Right lobe of liver (tissue), 4 donors: Measurements from ENCODE around the gene CYBA.

ENCODE experiments used
- CTCF ChIP-seq, 4 donors: fragments of 200-600 bp in 3 of 4; fragments of 450-650 bp in 1 of 4; IDR thresholded peaks; one replicate each; pipeline versions ENCODE4 v1.5.1 to v1.8.0; 2016 to 2022; ENCODE audit warnings: antibody characterized with exemption in 4 of 4, mild to moderate bottlenecking in 2 of 4
- POLR2A ChIP-seq: fragments of 450-650 bp; IDR thresholded peaks from one replicate; pipeline ENCODE4 v1.6.1; 2017; ENCODE audit warnings: antibody characterized with exemption, mild to moderate bottlenecking
- donor health status: DM: no; HTN: no; CAD: no.
- donor health status: DM: no; HTN: no; CAD: no.
- donor health status: DM: no; HTN: yes; CAD: no.

- TF ChIP-seq CTCF (IDR thresholded peaks at IDR 0.05) (no peak), POLR2A (no peak)
Observed at GRCh38 chr16:88639231-88640038, 11.4 kb downstream of the CYBA start.
